ENCODE data around the gene GTPBP3.

The GTPBP3 gene

GRCh38 chr19:17370026-17370587 is 32.8 kb downstream of the GTPBP3 start:
- intact Hi-C loops (cut with DNase I) = no loop called here
- peak in 3 of 10 donors; percentile 26 to 85 (median 29) for DNase-seq

GRCh38 chr19:17376935-17377600 is 39.7 kb downstream of the GTPBP3 start, which contains the start of gene PLVAP:
Gene PLVAP (minus strand): TSS chr19:17377342. CDS start chr19:17377288, 54 bp downstream.
- intact Hi-C loops (cut with DNase I) = no loop called here

GRCh38 chr19:17378271-17378670 is 40.9 kb downstream of the GTPBP3 start:
- intact Hi-C loops (cut with DNase I) = no loop called here
- no peak for DNase-seq

More at GRCh38 chr19:17376935-17377600, 39.7 kb downstream of the GTPBP3 start, which contains the start of gene PLVAP:
- no peak for DNase-seq

GRCh38 chr19:17379221-17379631 is 41.9 kb downstream of the GTPBP3 start:
- no peak for DNase-seq
- intact Hi-C loops (cut with DNase I) = no loop called here

- intact Hi-C loops (cut with DNase I) = no loop called here
- DNase-seq = no peak
Measured at GRCh38 chr19:17380426-17381138, 43.2 kb downstream of the GTPBP3 start.

- peak in 7 of 10 donors; percentile 31 to 94 (median 47) for DNase-seq
- intact Hi-C loops (cut with DNase I) = no loop called here
Measured at GRCh38 chr19:17385878-17386611, 48.7 kb downstream of the GTPBP3 start.

GRCh38 chr19:17389288-17389687 is 51.9 kb downstream of the GTPBP3 start:
- no peak for DNase-seq
- intact Hi-C loops (cut with DNase I) = no loop called here

- no peak for DNase-seq
- intact Hi-C loops (cut with DNase I) = loop anchor here (2.0 kb wide), 1 partner anchor 43 kb away; no protein-coding TSS in a partner anchor
Measured at GRCh38 chr19:17389957-17390664, 52.8 kb downstream of the GTPBP3 start.

- intact Hi-C loops (cut with DNase I) = loop anchor here (2.0 kb wide), 1 partner anchor 44 kb away; no protein-coding TSS in a partner anchor
- peak; percentile 78 to 98 (median 85) for DNase-seq
Measured at GRCh38 chr19:17390665-17391370, 53.5 kb downstream of the GTPBP3 start.

- no peak for DNase-seq
- intact Hi-C loops (cut with DNase I) = loop anchor here (2.0 kb wide), 1 partner anchor 45 kb away; no protein-coding TSS in a partner anchor
Measured at GRCh38 chr19:17391371-17392151, 54.2 kb downstream of the GTPBP3 start.
